MM.1S (cell line): Measurements from ENCODE around the gene ATG3.
"Not testable (repeated sequence)": the region's sequence is repeated elsewhere in the genome, so short reads cannot be mapped to it uniquely, and the experiment has no call there.

ENCODE experiments used
- DNase-seq: peaks from one replicate; pipeline ENCODE4 v3.0.0-alpha.2; 2015
- H2AFZ ChIP-seq: fragments of 300-600 bp; sonication (generic); 2 replicates; pipeline ENCODE4 v1.6.0; 2016; ENCODE audit warnings: antibody characterized with exemption, low read length
- H3F3A ChIP-seq: fragments of 300-600 bp; sonication (generic); 2 replicates; pipeline ENCODE4 v1.6.1; 2016; ENCODE audit warnings: mild to moderate bottlenecking, antibody characterized with exemption, low read length, moderate library complexity, mixed read lengths; ENCODE audit not compliant: insufficient read depth
- H3K27ac ChIP-seq: fragments of 300-600 bp; sonication (generic); 2 replicates; pipeline ENCODE4 v1.5.1; 2016; ENCODE audit warnings: mild to moderate bottlenecking, low read length
- H3K27me3 ChIP-seq: fragments of 300-600 bp; sonication (generic); replicated peaks from 2 replicates; pipeline ENCODE4 v1.6.0; 2016; ENCODE audit warnings: low read length; ENCODE audit not compliant: insufficient read depth
- H3K36me3 ChIP-seq: fragments of 300-600 bp; sonication (generic); replicated peaks from 2 replicates; pipeline ENCODE4 v1.6.1; 2016; ENCODE audit warnings: mild to moderate bottlenecking, low read length, mixed read lengths; ENCODE audit not compliant: insufficient read depth
- H3K4me1 ChIP-seq: fragments of 300-600 bp; sonication (generic); 2 replicates; pipeline ENCODE4 v1.6.1; 2016; ENCODE audit warnings: low read length, mixed read lengths
- H3K4me2 ChIP-seq: fragments of 300-600 bp; sonication (generic); 2 replicates; pipeline ENCODE4 v1.6.0; 2016; ENCODE audit warnings: low read depth, low read length
- H3K4me3 ChIP-seq: fragments of 300-600 bp; sonication (generic); 2 replicates; pipeline ENCODE4 v1.5.1; 2016; ENCODE audit warnings: low read length, mixed read lengths
- H3K79me2 ChIP-seq: fragments of 300-600 bp; sonication (generic); 2 replicates; pipeline ENCODE4 v1.6.1; 2016; ENCODE audit warnings: mixed run types, low read length, mixed read lengths
- H3K9ac ChIP-seq: fragments of 300-600 bp; sonication (generic); 2 replicates; pipeline ENCODE4 v1.6.1; 2016; ENCODE audit warnings: low read length, mixed read lengths
- H3K9me2 ChIP-seq: fragments of 300-600 bp; sonication (generic); replicated peaks from 2 replicates; pipeline ENCODE4 v1.6.1; 2016; ENCODE audit warnings: mild to moderate bottlenecking, low read length, mixed read lengths; ENCODE audit not compliant: insufficient read depth
- H3K9me3 ChIP-seq: fragments of 300-600 bp; sonication (generic); replicated peaks from 2 replicates; pipeline ENCODE4 v1.6.1; 2016; ENCODE audit warnings: mild to moderate bottlenecking, low read length, mixed read lengths; ENCODE audit not compliant: insufficient read depth
- H4K20me1 ChIP-seq: fragments of 300-600 bp; sonication (generic); 2 replicates; pipeline ENCODE4 v1.6.1; 2016; ENCODE audit warnings: mild to moderate bottlenecking, low read length, moderate library complexity, mixed read lengths; ENCODE audit not compliant: insufficient read depth
- EZH2 ChIP-seq: fragments of 300-600 bp; sonication (generic); optimal IDR thresholded peaks from 2 replicates; pipeline ENCODE3; 2017; ENCODE audit warnings: low read depth, mild to moderate bottlenecking, antibody characterized with exemption, low read length, mixed read lengths
- EZH2phosphoT487 ChIP-seq: fragments of 300-600 bp; sonication (generic); IDR thresholded peaks from 2 replicates; pipeline ENCODE4 v1.6.1; 2018; ENCODE audit warnings: antibody characterized with exemption, low read length
- TF ChIP-seq, protein P1 (sequence below): fragments of 300-600 bp; sonication (generic); IDR thresholded peaks from 2 replicates; pipeline ENCODE4 v1.5.1; 2016; ENCODE audit warnings: antibody characterized with exemption, low read length, mixed read lengths

ATG3 gene

DNA sequence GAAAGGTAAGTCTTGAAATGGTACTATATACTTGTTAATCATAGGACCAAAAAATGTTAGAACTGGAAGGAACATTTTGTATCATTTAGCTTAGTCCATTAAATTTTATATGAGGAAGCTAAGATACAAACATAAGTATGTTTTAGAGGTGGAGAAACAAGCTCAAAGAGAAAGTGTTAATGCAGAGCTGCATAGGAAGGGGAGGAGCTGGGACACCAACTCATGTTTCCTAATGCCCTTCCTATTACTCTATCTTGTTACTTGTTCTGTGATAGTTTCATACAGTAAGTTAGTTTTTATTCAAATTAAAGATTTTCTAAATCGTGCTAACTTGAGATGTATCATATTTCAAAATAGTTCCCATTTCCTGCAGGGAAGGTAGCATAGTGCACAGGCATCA lies 7.5 kb upstream of the ATG3 start:
- Histone ChIP-seq H3K9me2 (no peaks in the 10 kb centered on the region), H3K79me2 (no peaks in the 10 kb centered on the region), H4K20me1 (no peaks in the 10 kb centered on the region), H3K9me3 (no peaks in the 10 kb centered on the region), H3F3A (no peaks in the 10 kb centered on the region), H3K4me1 (no peaks in the 10 kb centered on the region), H3K36me3 (no peaks in the 10 kb centered on the region), H3K4me3 (no peak overlapping the region), H3K4me2 (no peak overlapping the region), H3K27me3 (no peaks in the 10 kb centered on the region), H3K27ac (no peak overlapping the region), H3K9ac (no peak overlapping the region), H2AFZ (no peak overlapping the region)
- TF ChIP-seq, protein P1, sequence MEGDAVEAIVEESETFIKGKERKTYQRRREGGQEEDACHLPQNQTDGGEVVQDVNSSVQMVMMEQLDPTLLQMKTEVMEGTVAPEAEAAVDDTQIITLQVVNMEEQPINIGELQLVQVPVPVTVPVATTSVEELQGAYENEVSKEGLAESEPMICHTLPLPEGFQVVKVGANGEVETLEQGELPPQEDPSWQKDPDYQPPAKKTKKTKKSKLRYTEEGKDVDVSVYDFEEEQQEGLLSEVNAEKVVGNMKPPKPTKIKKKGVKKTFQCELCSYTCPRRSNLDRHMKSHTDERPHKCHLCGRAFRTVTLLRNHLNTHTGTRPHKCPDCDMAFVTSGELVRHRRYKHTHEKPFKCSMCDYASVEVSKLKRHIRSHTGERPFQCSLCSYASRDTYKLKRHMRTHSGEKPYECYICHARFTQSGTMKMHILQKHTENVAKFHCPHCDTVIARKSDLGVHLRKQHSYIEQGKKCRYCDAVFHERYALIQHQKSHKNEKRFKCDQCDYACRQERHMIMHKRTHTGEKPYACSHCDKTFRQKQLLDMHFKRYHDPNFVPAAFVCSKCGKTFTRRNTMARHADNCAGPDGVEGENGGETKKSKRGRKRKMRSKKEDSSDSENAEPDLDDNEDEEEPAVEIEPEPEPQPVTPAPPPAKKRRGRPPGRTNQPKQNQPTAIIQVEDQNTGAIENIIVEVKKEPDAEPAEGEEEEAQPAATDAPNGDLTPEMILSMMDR, result no peak
- TF ChIP-seq EZH2 (no peak), EZH2phosphoT487 (no peak)
- DNase-seq, result no peak

GRCh38 chr3:112568642-112569041 lies 6.9 kb upstream of the ATG3 start:
- H3K9ac ChIP-seq, result no peak overlapping the region

GRCh38 chr3:112564940-112565305 lies 3.2 kb upstream of the ATG3 start:
- H3K36me3 ChIP-seq, result no peaks in the 10 kb centered on the region
- H3K9me2 ChIP-seq, result no peaks in the 10 kb centered on the region
- no peak overlapping the region for H3K4me3 ChIP-seq
- H3K27ac ChIP-seq, result no peak overlapping the region
- H3K79me2 ChIP-seq, result peaks cover 23% of the 10 kb centered on the region
- no peaks in the 10 kb centered on the region for H4K20me1 ChIP-seq
- no peaks in the 10 kb centered on the region for H3K27me3 ChIP-seq
- no peak overlapping the region for H3K9ac ChIP-seq
- TF ChIP-seq EZH2phosphoT487, result no peak
- no peak overlapping the region for H3K4me2 ChIP-seq
- peaks cover 10% of the 10 kb centered on the region for H3K4me1 ChIP-seq
- no peak for DNase-seq
- H3K9me3 ChIP-seq, result no peaks in the 10 kb centered on the region
- peaks cover 17% of the 10 kb centered on the region for H3F3A ChIP-seq
- H2AFZ ChIP-seq, result no peak overlapping the region

More at GRCh38 chr3:112568642-112569041, 6.9 kb upstream of the ATG3 start:
- 0 out of 2 replicates have a peak, but pooled peaks cover 1% of the 10 kb centered on the region for H3K79me2 ChIP-seq
- TF ChIP-seq EZH2, result no peak
- TF ChIP-seq EZH2phosphoT487, result no peak
- H3K4me3 ChIP-seq, result no peak overlapping the region
- no peaks in the 10 kb centered on the region for H3K9me2 ChIP-seq
- H3K27me3 ChIP-seq, result no peaks in the 10 kb centered on the region
- H3K4me2 ChIP-seq, result no peak overlapping the region
- no peaks in the 10 kb centered on the region for H3K36me3 ChIP-seq
- H2AFZ ChIP-seq, result no peak overlapping the region
- H3K27ac ChIP-seq, result no peak overlapping the region
- no peaks in the 10 kb centered on the region for H4K20me1 ChIP-seq
- no peaks in the 10 kb centered on the region for H3F3A ChIP-seq
- H3K4me1 ChIP-seq, result no peaks in the 10 kb centered on the region
- no peak for DNase-seq
- H3K9me3 ChIP-seq, result no peaks in the 10 kb centered on the region

GRCh38 chr3:112564247-112564939 lies 2.6 kb upstream of the ATG3 start:
- not testable (repeated sequence) for H2AFZ ChIP-seq, H3K9me2 ChIP-seq, H3K36me3 ChIP-seq, H3K27me3 ChIP-seq, H3K4me2 ChIP-seq, H4K20me1 ChIP-seq, DNase-seq, H3K9me3 ChIP-seq, H3K27ac ChIP-seq, H3K4me3 ChIP-seq, H3K9ac ChIP-seq
- peaks cover 28% of the 10 kb centered on the region for H3K79me2 ChIP-seq
- H3K4me1 ChIP-seq, result peaks cover 15% of the 10 kb centered on the region
- peaks cover 17% of the 10 kb centered on the region for H3F3A ChIP-seq

DNA sequence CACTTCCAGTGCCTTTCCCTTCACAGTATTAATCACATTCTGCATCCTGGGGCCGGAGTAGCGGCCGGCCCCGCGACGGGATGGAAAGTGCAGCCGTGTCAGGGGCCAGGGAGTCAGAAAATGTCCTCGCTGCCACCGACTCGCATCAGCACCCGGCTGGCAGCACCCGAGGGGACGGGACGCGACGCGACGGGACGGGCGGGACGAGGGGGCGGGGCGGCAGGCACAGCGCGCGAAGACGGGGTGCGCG lies 353 bp downstream of the ATG3 start:
- Histone ChIP-seq H3K36me3 (no peaks in the 10 kb centered on the region; the same call in 1 of the 2 replicates), H3F3A (peaks cover 17% of the 10 kb centered on the region), H3K4me2 (peak overlapping the region; percentile 77; the same call in 1 of the 2 replicates), H3K9me2 (no peaks in the 10 kb centered on the region), H3K4me1 (peaks cover 19% of the 10 kb centered on the region), H3K4me3 (peak overlapping the region; percentile 98), H3K27ac (peak overlapping the region; percentile 83), H3K9me3 (no peaks in the 10 kb centered on the region), H3K27me3 (no peaks in the 10 kb centered on the region), H3K9ac (peak overlapping the region; percentile 89), H4K20me1 (no peaks in the 10 kb centered on the region), H2AFZ (peak overlapping the region; percentile 78), H3K79me2 (peaks cover 55% of the 10 kb centered on the region)
- no peak for TF ChIP-seq EZH2
- TF ChIP-seq, protein P1, result no peak
- DNase-seq, result no peak
